ENCODE measurements around the gene COBL.
A peak's percentile ranks its signal among the peaks of the same experiment; 100 is the strongest.

Gene COBL

GRCh38 chr7:51316666-51317581 is at the start of gene COBL:
COBL (minus strand) TSS chr7:51316809; CDS start chr7:51316633, 176 bp downstream.
- peak; percentile 24 for DNase-seq (ENCODE audit: low spot score)

GRCh38 chr7:51366172-51366728 is 49.6 kb upstream of the COBL start:
- no peak for DNase-seq (ENCODE audit: low spot score)

GRCh38 chr7:51357821-51358220 is 41.2 kb upstream of the COBL start:
- no peak for DNase-seq (ENCODE audit: low spot score)

GRCh38 chr7:51356849-51357516 is 40.4 kb upstream of the COBL start:
- no peak for DNase-seq (ENCODE audit: low spot score)

- DNase-seq (ENCODE audit: low spot score), result no peak
Observed at GRCh38 chr7:51354897-51355296, 38.3 kb upstream of the COBL start.

GRCh38 chr7:51354434-51354833 is 37.8 kb upstream of the COBL start:
- DNase-seq (ENCODE audit: low spot score), result no peak

GRCh38 chr7:51352174-51353100 is 35.8 kb upstream of the COBL start:
- DNase-seq (ENCODE audit: low spot score), result peak; percentile 67

GRCh38 chr7:51351661-51352060 is 35.1 kb upstream of the COBL start:
- DNase-seq (ENCODE audit: low spot score), result peak; percentile 61

GRCh38 chr7:51350546-51350896 is 33.9 kb upstream of the COBL start:
- DNase-seq (ENCODE audit: low spot score), result no peak

GRCh38 chr7:51349820-51350545 is 33.4 kb upstream of the COBL start:
- no peak for DNase-seq (ENCODE audit: low spot score)

- DNase-seq (ENCODE audit: low spot score), result no peak
Observed at GRCh38 chr7:51346126-51346525, 29.5 kb upstream of the COBL start.

- no peak for DNase-seq (ENCODE audit: low spot score)
Observed at GRCh38 chr7:51344406-51345138, 28.0 kb upstream of the COBL start.

GRCh38 chr7:51340936-51341335 is 24.3 kb upstream of the COBL start:
- DNase-seq (ENCODE audit: low spot score), result no peak

- DNase-seq (ENCODE audit: low spot score), result no peak
Observed at GRCh38 chr7:51340029-51340838, 23.6 kb upstream of the COBL start.

- no peak for DNase-seq (ENCODE audit: low spot score)
Observed at GRCh38 chr7:51335057-51335456, 18.4 kb upstream of the COBL start.

GRCh38 chr7:51329696-51330263 is 13.2 kb upstream of the COBL start:
- no peak for DNase-seq (ENCODE audit: low spot score)

GRCh38 chr7:51328351-51328801 is 11.8 kb upstream of the COBL start:
- no peak for DNase-seq (ENCODE audit: low spot score)

- DNase-seq (ENCODE audit: low spot score), result no peak
Observed at GRCh38 chr7:51327287-51327717, 10.7 kb upstream of the COBL start.

GRCh38 chr7:51326656-51327286 is 10.2 kb upstream of the COBL start:
- no peak for DNase-seq (ENCODE audit: low spot score)
